Loucy (cell line): ENCODE results near the gene SLC27A1.

Experiments
- H2AFZ ChIP-seq: fragments of 200-600 bp; sonication (generic); 2 replicates; pipeline ENCODE4 v1.6.0; 2016; ENCODE audit warnings: antibody characterized with exemption, mild to moderate bottlenecking, low read length, moderate library complexity
- H3F3A ChIP-seq: fragments of 200-600 bp; 2 replicates; pipeline ENCODE4 v1.6.0; 2016; ENCODE audit warnings: antibody characterized with exemption, low read depth, mild to moderate bottlenecking
- H3K27me3 ChIP-seq: fragments of 200-600 bp; sonication (generic); 2 replicates; pipeline ENCODE4 v1.6.1; 2014; ENCODE audit warnings: low read length, mild to moderate bottlenecking; ENCODE audit not compliant: insufficient read depth, poor library complexity, severe bottlenecking
- H3K36me3 ChIP-seq: fragments of 200-600 bp; sonication (generic); 2 replicates; pipeline ENCODE4 v1.6.1; 2016; ENCODE audit warnings: low read length; ENCODE audit not compliant: insufficient read depth
- H3K4me1 ChIP-seq: fragments of 200-600 bp; sonication (generic); 2 replicates; pipeline ENCODE4 v1.5.1; 2014; ENCODE audit warnings: low read length, mild to moderate bottlenecking; ENCODE audit not compliant: insufficient read depth, poor library complexity, severe bottlenecking
- H3K4me2 ChIP-seq: fragments of 200-600 bp; sonication (generic); 2 replicates; pipeline ENCODE4 v1.6.0; 2014; ENCODE audit warnings: antibody characterized with exemption, low read length, low read depth, mild to moderate bottlenecking; ENCODE audit not compliant: poor library complexity, severe bottlenecking
- H3K4me3 ChIP-seq: fragments of 200-600 bp; sonication (generic); 2 replicates; pipeline ENCODE4 v1.5.1; 2014; ENCODE audit warnings: low read length, mild to moderate bottlenecking, mixed read lengths; ENCODE audit not compliant: poor library complexity, severe bottlenecking
- H3K79me2 ChIP-seq: fragments of 200-600 bp; sonication (generic); 2 replicates; pipeline ENCODE4 v1.6.1; 2014; ENCODE audit warnings: low read length; ENCODE audit not compliant: insufficient read depth
- H3K9ac ChIP-seq: fragments of 200-600 bp; sonication (generic); 2 replicates; pipeline ENCODE4 v1.6.0; 2014; ENCODE audit warnings: mild to moderate bottlenecking, low read depth, low read length, moderate library complexity; ENCODE audit not compliant: poor library complexity, severe bottlenecking
- H3K9me2 ChIP-seq: fragments of 200-600 bp; sonication (generic); replicated peaks from 2 replicates; pipeline ENCODE4 v1.6.1; 2016; ENCODE audit warnings: low read depth, low read length, mixed read lengths
- H3K9me3 ChIP-seq: fragments of 200-600 bp; sonication (generic); 2 replicates; pipeline ENCODE4 v1.6.1; 2014; ENCODE audit warnings: mild to moderate bottlenecking, antibody characterized with exemption, low read length, low read depth; ENCODE audit not compliant: insufficient read depth
- H4K20me1 ChIP-seq: fragments of 200-600 bp; sonication (generic); 2 replicates; pipeline ENCODE4 v1.6.0; 2014; ENCODE audit warnings: antibody characterized with exemption, low read length, mild to moderate bottlenecking; ENCODE audit not compliant: insufficient read depth, poor library complexity, severe bottlenecking
- CTCF ChIP-seq: fragments of 200-600 bp; sonication (generic); conservative IDR thresholded peaks from 2 replicates; pipeline ENCODE4 v1.5.1; 2014; ENCODE audit warnings: mild to moderate bottlenecking, antibody characterized with exemption, low read length
- EZH2phosphoT487 ChIP-seq: fragments of 200-600 bp; IDR thresholded peaks from 2 replicates; pipeline ENCODE4 v1.6.1; 2018; ENCODE audit warnings: antibody characterized with exemption, mild to moderate bottlenecking, moderate library complexity, borderline replicate concordance

SLC27A1 gene

GRCh38 chr19:17540174-17540573 lies 69.8 kb downstream of the SLC27A1 start:
- H3K36me3 ChIP-seq = no peaks in the 10 kb centered on the region

GRCh38 chr19:17541184-17541759 lies 70.9 kb downstream of the SLC27A1 start:
- no peaks in the 10 kb centered on the region for H3K4me1 ChIP-seq
- H3K9me2 ChIP-seq = no peaks in the 10 kb centered on the region
- no peaks in the 10 kb centered on the region for H3K36me3 ChIP-seq
- no peaks in the 10 kb centered on the region for H3F3A ChIP-seq
- no peaks in the 10 kb centered on the region for H4K20me1 ChIP-seq
- no peak overlapping the region for H3K4me3 ChIP-seq
- H3K9ac ChIP-seq = no peak overlapping the region
- no peaks in the 10 kb centered on the region for H3K9me3 ChIP-seq
- H3K27me3 ChIP-seq = no peaks in the 10 kb centered on the region
- no peak overlapping the region for H3K4me2 ChIP-seq
- H3K79me2 ChIP-seq = no peaks in the 10 kb centered on the region
- TF ChIP-seq EZH2phosphoT487 = no peak
- no peak for TF ChIP-seq CTCF
- H2AFZ ChIP-seq = no peak overlapping the region

More at GRCh38 chr19:17540174-17540573, 69.8 kb downstream of the SLC27A1 start:
- no peaks in the 10 kb centered on the region for H3F3A ChIP-seq
- TF ChIP-seq EZH2phosphoT487 (no peak), CTCF (no peak)
- no peak overlapping the region for H3K4me3 ChIP-seq
- no peak overlapping the region for H2AFZ ChIP-seq
- no peaks in the 10 kb centered on the region for H3K9me2 ChIP-seq
- H3K4me2 ChIP-seq = no peak overlapping the region
- no peaks in the 10 kb centered on the region for H4K20me1 ChIP-seq
- H3K27me3 ChIP-seq = no peaks in the 10 kb centered on the region
- no peak overlapping the region for H3K9ac ChIP-seq
- no peaks in the 10 kb centered on the region for H3K79me2 ChIP-seq
- H3K4me1 ChIP-seq = no peaks in the 10 kb centered on the region
- H3K9me3 ChIP-seq = no peaks in the 10 kb centered on the region

GRCh38 chr19:17542042-17542441 lies 71.7 kb downstream of the SLC27A1 start:
- H3K9me3 ChIP-seq = no peaks in the 10 kb centered on the region
- no peaks in the 10 kb centered on the region for H3K4me1 ChIP-seq
- no peaks in the 10 kb centered on the region for H4K20me1 ChIP-seq
- no peak overlapping the region for H3K9ac ChIP-seq
- H3K79me2 ChIP-seq = no peaks in the 10 kb centered on the region
- H3K4me3 ChIP-seq = no peak overlapping the region
- H3K9me2 ChIP-seq = no peaks in the 10 kb centered on the region
- no peak overlapping the region for H3K4me2 ChIP-seq
- no peak overlapping the region for H2AFZ ChIP-seq
- H3K27me3 ChIP-seq = no peaks in the 10 kb centered on the region
- TF ChIP-seq CTCF (no peak), EZH2phosphoT487 (no peak)
- no peaks in the 10 kb centered on the region for H3K36me3 ChIP-seq
- H3F3A ChIP-seq = no peaks in the 10 kb centered on the region
